Loucy (cell line): ENCODE data around the gene AGAP1.

Experiments used
- H2AFZ ChIP-seq: fragments of 200-600 bp; sonication (generic); 2 replicates; pipeline ENCODE4 v1.6.0; 2016; ENCODE audit warnings: antibody characterized with exemption, mild to moderate bottlenecking, low read length, moderate library complexity
- H3F3A ChIP-seq: fragments of 200-600 bp; 2 replicates; pipeline ENCODE4 v1.6.0; 2016; ENCODE audit warnings: antibody characterized with exemption, low read depth, mild to moderate bottlenecking
- H3K27me3 ChIP-seq: fragments of 200-600 bp; sonication (generic); 2 replicates; pipeline ENCODE4 v1.6.1; 2014; ENCODE audit warnings: low read length, mild to moderate bottlenecking; ENCODE audit not compliant: insufficient read depth, poor library complexity, severe bottlenecking
- H3K36me3 ChIP-seq: fragments of 200-600 bp; sonication (generic); 2 replicates; pipeline ENCODE4 v1.6.1; 2016; ENCODE audit warnings: low read length; ENCODE audit not compliant: insufficient read depth
- H3K4me1 ChIP-seq: fragments of 200-600 bp; sonication (generic); 2 replicates; pipeline ENCODE4 v1.5.1; 2014; ENCODE audit warnings: low read length, mild to moderate bottlenecking; ENCODE audit not compliant: insufficient read depth, poor library complexity, severe bottlenecking
- H3K4me2 ChIP-seq: fragments of 200-600 bp; sonication (generic); 2 replicates; pipeline ENCODE4 v1.6.0; 2014; ENCODE audit warnings: antibody characterized with exemption, low read length, low read depth, mild to moderate bottlenecking; ENCODE audit not compliant: poor library complexity, severe bottlenecking
- H3K4me3 ChIP-seq: fragments of 200-600 bp; sonication (generic); 2 replicates; pipeline ENCODE4 v1.5.1; 2014; ENCODE audit warnings: low read length, mild to moderate bottlenecking, mixed read lengths; ENCODE audit not compliant: poor library complexity, severe bottlenecking
- H3K79me2 ChIP-seq: fragments of 200-600 bp; sonication (generic); 2 replicates; pipeline ENCODE4 v1.6.1; 2014; ENCODE audit warnings: low read length; ENCODE audit not compliant: insufficient read depth
- H3K9ac ChIP-seq: fragments of 200-600 bp; sonication (generic); 2 replicates; pipeline ENCODE4 v1.6.0; 2014; ENCODE audit warnings: mild to moderate bottlenecking, low read depth, low read length, moderate library complexity; ENCODE audit not compliant: poor library complexity, severe bottlenecking
- H3K9me2 ChIP-seq: fragments of 200-600 bp; sonication (generic); replicated peaks from 2 replicates; pipeline ENCODE4 v1.6.1; 2016; ENCODE audit warnings: low read depth, low read length, mixed read lengths
- H3K9me3 ChIP-seq: fragments of 200-600 bp; sonication (generic); 2 replicates; pipeline ENCODE4 v1.6.1; 2014; ENCODE audit warnings: mild to moderate bottlenecking, antibody characterized with exemption, low read length, low read depth; ENCODE audit not compliant: insufficient read depth
- H4K20me1 ChIP-seq: fragments of 200-600 bp; sonication (generic); 2 replicates; pipeline ENCODE4 v1.6.0; 2014; ENCODE audit warnings: antibody characterized with exemption, low read length, mild to moderate bottlenecking; ENCODE audit not compliant: insufficient read depth, poor library complexity, severe bottlenecking
- EZH2phosphoT487 ChIP-seq: fragments of 200-600 bp; IDR thresholded peaks from 2 replicates; pipeline ENCODE4 v1.6.1; 2018; ENCODE audit warnings: antibody characterized with exemption, mild to moderate bottlenecking, moderate library complexity, borderline replicate concordance
- TF ChIP-seq, protein P1 (sequence below): fragments of 200-600 bp; sonication (generic); conservative IDR thresholded peaks from 2 replicates; pipeline ENCODE4 v1.5.1; 2014; ENCODE audit warnings: mild to moderate bottlenecking, antibody characterized with exemption, low read length

Gene AGAP1

DNA sequence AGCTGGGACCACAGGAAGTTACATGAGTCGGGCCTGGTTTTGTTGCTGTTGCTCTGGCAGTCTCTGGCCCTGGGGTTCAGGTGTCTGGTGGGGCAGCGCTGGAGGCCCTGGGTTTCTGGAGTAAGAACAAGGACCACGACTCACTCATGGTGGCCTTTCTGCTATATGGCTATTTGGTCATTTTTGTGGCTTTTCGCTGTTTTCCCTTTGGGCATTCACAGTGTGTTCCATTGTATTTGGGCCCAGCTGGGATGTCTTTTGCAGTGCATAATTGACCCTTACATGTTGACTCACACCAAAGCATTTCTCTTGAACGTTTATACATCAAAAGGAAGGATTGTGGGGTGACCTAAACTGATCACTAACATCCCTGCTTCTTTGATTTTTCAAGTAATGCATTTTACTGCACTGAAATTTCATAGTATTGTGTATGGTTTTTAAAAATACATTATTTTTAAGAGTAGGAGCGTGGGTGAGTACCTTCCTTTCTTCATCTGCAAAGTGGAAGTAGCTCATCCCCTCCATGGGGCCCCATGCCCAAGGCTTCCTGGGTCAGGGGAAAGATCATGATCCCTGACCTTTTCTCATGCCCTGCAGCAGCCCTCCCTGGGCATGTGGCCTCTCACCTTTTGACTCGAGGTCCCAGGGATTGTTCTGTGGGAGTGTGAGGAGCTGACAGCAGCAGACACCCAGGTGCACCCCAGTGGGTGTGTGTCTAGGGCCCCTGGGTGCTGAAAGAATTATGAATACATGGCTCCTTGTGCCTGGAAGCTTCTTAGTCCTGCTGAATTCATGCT, 225.5 kb downstream of the AGAP1 start:
- Histone ChIP-seq H3K79me2 (no peaks in the 10 kb centered on the region), H3F3A (no peaks in the 10 kb centered on the region), H3K4me3 (no peak overlapping the region), H4K20me1 (no peaks in the 10 kb centered on the region), H3K9me3 (no peaks in the 10 kb centered on the region), H3K27me3 (no peaks in the 10 kb centered on the region), H3K4me1 (peaks cover 41% of the 10 kb centered on the region), H3K9me2 (no peaks in the 10 kb centered on the region), H2AFZ (no peak overlapping the region), H3K4me2 (no peak overlapping the region), H3K36me3 (peaks cover 21% of the 10 kb centered on the region; the same call in 1 of the 2 replicates), H3K9ac (no peak overlapping the region)
- TF ChIP-seq, protein P1, sequence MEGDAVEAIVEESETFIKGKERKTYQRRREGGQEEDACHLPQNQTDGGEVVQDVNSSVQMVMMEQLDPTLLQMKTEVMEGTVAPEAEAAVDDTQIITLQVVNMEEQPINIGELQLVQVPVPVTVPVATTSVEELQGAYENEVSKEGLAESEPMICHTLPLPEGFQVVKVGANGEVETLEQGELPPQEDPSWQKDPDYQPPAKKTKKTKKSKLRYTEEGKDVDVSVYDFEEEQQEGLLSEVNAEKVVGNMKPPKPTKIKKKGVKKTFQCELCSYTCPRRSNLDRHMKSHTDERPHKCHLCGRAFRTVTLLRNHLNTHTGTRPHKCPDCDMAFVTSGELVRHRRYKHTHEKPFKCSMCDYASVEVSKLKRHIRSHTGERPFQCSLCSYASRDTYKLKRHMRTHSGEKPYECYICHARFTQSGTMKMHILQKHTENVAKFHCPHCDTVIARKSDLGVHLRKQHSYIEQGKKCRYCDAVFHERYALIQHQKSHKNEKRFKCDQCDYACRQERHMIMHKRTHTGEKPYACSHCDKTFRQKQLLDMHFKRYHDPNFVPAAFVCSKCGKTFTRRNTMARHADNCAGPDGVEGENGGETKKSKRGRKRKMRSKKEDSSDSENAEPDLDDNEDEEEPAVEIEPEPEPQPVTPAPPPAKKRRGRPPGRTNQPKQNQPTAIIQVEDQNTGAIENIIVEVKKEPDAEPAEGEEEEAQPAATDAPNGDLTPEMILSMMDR: no peak
- no peak for TF ChIP-seq EZH2phosphoT487

DNA sequence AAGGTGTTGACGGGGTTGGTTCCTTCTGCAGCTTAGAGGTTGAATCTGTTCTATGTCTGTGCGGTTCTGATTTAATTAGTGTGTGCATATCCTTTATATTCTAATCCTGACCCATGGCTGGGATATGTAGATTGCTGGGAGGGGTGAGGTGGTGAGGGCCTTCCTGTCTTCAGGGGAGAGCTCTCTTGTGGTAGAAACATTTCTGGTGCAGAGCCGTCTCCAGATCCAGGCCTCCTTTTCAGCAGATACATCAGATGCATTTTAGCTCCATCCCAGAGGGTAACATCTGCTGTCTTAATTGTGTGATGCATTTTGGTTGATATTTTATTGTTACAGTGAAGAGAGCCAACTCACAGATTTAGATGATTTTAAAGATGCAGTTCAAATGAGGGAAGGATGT, 227.8 kb downstream of the AGAP1 start:
- no peaks in the 10 kb centered on the region for H4K20me1 ChIP-seq
- H3K4me3 ChIP-seq: no peak overlapping the region
- peaks cover 41% of the 10 kb centered on the region for H3K4me1 ChIP-seq
- no peaks in the 10 kb centered on the region for H3K9me2 ChIP-seq
- no peaks in the 10 kb centered on the region for H3F3A ChIP-seq
- no peaks in the 10 kb centered on the region for H3K27me3 ChIP-seq
- H3K36me3 ChIP-seq: peaks cover 21% of the 10 kb centered on the region; the same call in 1 of the 2 replicates
- H2AFZ ChIP-seq: no peak overlapping the region
- no peaks in the 10 kb centered on the region for H3K9me3 ChIP-seq
- H3K79me2 ChIP-seq: no peaks in the 10 kb centered on the region
- TF ChIP-seq EZH2phosphoT487: no peak
- TF ChIP-seq, protein P1: no peak
- no peak overlapping the region for H3K4me2 ChIP-seq
- H3K9ac ChIP-seq: no peak overlapping the region

DNA sequence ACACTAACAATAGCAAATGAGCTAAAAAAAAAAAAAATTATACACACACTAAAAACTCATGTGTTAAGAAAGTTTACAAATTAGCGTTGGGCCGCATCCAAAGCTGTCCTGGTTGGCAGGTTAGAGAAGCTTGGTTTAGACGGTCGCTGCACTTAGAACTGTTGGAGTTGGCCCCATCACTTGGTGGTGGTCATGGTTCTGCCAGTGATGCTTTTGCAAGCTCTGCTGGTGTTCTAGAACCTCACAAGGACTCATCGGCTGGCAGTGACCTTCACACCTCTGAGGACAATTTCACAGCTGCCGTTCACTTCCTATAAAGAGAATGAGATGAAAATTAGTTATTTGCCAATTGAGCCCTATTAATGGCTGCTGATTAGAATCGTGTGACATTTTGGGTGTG, 229.0 kb downstream of the AGAP1 start:
- Histone ChIP-seq H3K9ac (no peak overlapping the region), H4K20me1 (no peaks in the 10 kb centered on the region), H3K4me3 (no peak overlapping the region), H2AFZ (no peak overlapping the region), H3K4me1 (peaks cover 30% of the 10 kb centered on the region), H3K79me2 (no peaks in the 10 kb centered on the region), H3K9me2 (no peaks in the 10 kb centered on the region), H3K9me3 (no peaks in the 10 kb centered on the region), H3K27me3 (no peaks in the 10 kb centered on the region), H3K4me2 (no peak overlapping the region), H3K36me3 (peaks cover 21% of the 10 kb centered on the region; the same call in 1 of the 2 replicates), H3F3A (no peaks in the 10 kb centered on the region)
- TF ChIP-seq EZH2phosphoT487: no peak
- TF ChIP-seq, protein P1: no peak
